ENCODE results near the gene CRYAB. TPM values are rescaled to one million over a fixed set of nuclear protein-coding genes. Genes with fewer than 3 reads are reported as not detected.

CRYAB gene
- total RNA-seq, 2 donors from 2014 or later: 59.0 to 80.1 TPM

GRCh38 chr11:111910676-111911562 lies 651 bp downstream of the CRYAB start:
- WGBS: 39% methylated on average over 9 of the region's 9 CpGs
- H3K4me3 ChIP-seq: peak overlapping the region; percentile 31 to 33
- DNase-seq (ENCODE audit: low spot score): no peak

GRCh38 chr11:111909378-111909777 lies 2.2 kb downstream of the CRYAB start:
- intact Hi-C loops (cut with DNase I): no loop called here
- H3K4me1 ChIP-seq (replicated peaks): peaks cover 14% of the 10 kb centered on the region
- H3K9me3 ChIP-seq: no peaks in the 10 kb centered on the region
- H3K27ac ChIP-seq: peak overlapping the region; percentile 92 to 95
- no peaks in the 10 kb centered on the region for H3K36me3 ChIP-seq
- H3K4me3 ChIP-seq: no peak overlapping the region
- TF ChIP-seq POLR2AphosphoS5 (IDR thresholded peaks at IDR 0.05): no peak
- TF ChIP-seq POLR2A (IDR thresholded peaks at IDR 0.05): no peak
- TF ChIP-seq CTCF (IDR thresholded peaks at IDR 0.05): no peak
- H3K27me3 ChIP-seq (replicated peaks; ENCODE audit: insufficient read depth): no peaks in the 10 kb centered on the region
- 54% methylated on average over 5 of the region's 5 CpGs for WGBS
- DNase-seq (ENCODE audit: low spot score): no peak

More at GRCh38 chr11:111910676-111911562, 651 bp downstream of the CRYAB start:
- peaks cover 15% of the 10 kb centered on the region for H3K4me1 ChIP-seq (replicated peaks)
- H3K9me3 ChIP-seq: no peaks in the 10 kb centered on the region
- H3K27me3 ChIP-seq (replicated peaks; ENCODE audit: insufficient read depth): no peaks in the 10 kb centered on the region
- H3K27ac ChIP-seq: peak overlapping the region; percentile 92 to 95
- TF ChIP-seq POLR2AphosphoS5 (IDR thresholded peaks at IDR 0.05) (no peak), CTCF (IDR thresholded peaks at IDR 0.05) (no peak), POLR2A (IDR thresholded peaks at IDR 0.05) (no peak)
- intact Hi-C loops (cut with DNase I): loop anchor here (1.0 kb wide), 1 partner anchor 32 kb away; the partner anchor contains the start of genes CFAP68 and FDXACB1
- H3K36me3 ChIP-seq: no peaks in the 10 kb centered on the region

GRCh38 chr11:111908639-111909305 lies 2.8 kb downstream of the CRYAB start:
- DNase-seq (ENCODE audit: low spot score): no peak
- no peaks in the 10 kb centered on the region for H3K9me3 ChIP-seq
- H3K27me3 ChIP-seq (replicated peaks; ENCODE audit: insufficient read depth): no peaks in the 10 kb centered on the region
- intact Hi-C loops (cut with DNase I): no loop called here
- 75% methylated on average over 5 of the region's 5 CpGs for WGBS
- peak overlapping the region in 1 of 2 donors; percentile 95 for H3K27ac ChIP-seq
- TF ChIP-seq POLR2A (IDR thresholded peaks at IDR 0.05): no peak
- no peak for TF ChIP-seq POLR2AphosphoS5 (IDR thresholded peaks at IDR 0.05)
- TF ChIP-seq CTCF (IDR thresholded peaks at IDR 0.05): no peak
- peaks cover 8% of the 10 kb centered on the region for H3K4me1 ChIP-seq (replicated peaks)
- no peak overlapping the region for H3K4me3 ChIP-seq
- no peaks in the 10 kb centered on the region for H3K36me3 ChIP-seq

GRCh38 chr11:111906680-111907079 lies 4.9 kb downstream of the CRYAB start:
- intact Hi-C loops (cut with DNase I): no loop called here
- Histone ChIP-seq H3K4me1 (replicated peaks) (no peaks in the 10 kb centered on the region), H3K36me3 (no peaks in the 10 kb centered on the region), H3K27ac (no peak overlapping the region), H3K9me3 (no peaks in the 10 kb centered on the region), H3K4me3 (no peak overlapping the region), H3K27me3 (replicated peaks; ENCODE audit: insufficient read depth) (no peaks in the 10 kb centered on the region)
- TF ChIP-seq CTCF (IDR thresholded peaks at IDR 0.05): no peak
- TF ChIP-seq POLR2AphosphoS5 (IDR thresholded peaks at IDR 0.05): no peak
- no peak for TF ChIP-seq POLR2A (IDR thresholded peaks at IDR 0.05)
- no peak for DNase-seq (ENCODE audit: low spot score)
- WGBS: 82% methylated on average over 1 of the region's 1 CpG

All from prostate gland (tissue), 2 donors.